Stimulated activated CD8-positive, alpha-beta memory T cell treated with anti-CD3 and anti-CD28 coated beads, Interleukin-12 subunit alpha, Interleukin-12 subunit beta, amount 100 ng/mL, for 24 hours (primary cell): Measurements from ENCODE around the gene DDX50.
"Not testable (repeated sequence)": the region's sequence is repeated elsewhere in the genome, so short reads cannot be mapped to it uniquely, and the experiment has no call there.

ENCODE experiments used
- DNase-seq: peaks from one replicate; pipeline ENCODE4 v3.0.0-alpha.2; 2020; ENCODE audit errors: extremely low read depth

DDX50 gene, protein sequence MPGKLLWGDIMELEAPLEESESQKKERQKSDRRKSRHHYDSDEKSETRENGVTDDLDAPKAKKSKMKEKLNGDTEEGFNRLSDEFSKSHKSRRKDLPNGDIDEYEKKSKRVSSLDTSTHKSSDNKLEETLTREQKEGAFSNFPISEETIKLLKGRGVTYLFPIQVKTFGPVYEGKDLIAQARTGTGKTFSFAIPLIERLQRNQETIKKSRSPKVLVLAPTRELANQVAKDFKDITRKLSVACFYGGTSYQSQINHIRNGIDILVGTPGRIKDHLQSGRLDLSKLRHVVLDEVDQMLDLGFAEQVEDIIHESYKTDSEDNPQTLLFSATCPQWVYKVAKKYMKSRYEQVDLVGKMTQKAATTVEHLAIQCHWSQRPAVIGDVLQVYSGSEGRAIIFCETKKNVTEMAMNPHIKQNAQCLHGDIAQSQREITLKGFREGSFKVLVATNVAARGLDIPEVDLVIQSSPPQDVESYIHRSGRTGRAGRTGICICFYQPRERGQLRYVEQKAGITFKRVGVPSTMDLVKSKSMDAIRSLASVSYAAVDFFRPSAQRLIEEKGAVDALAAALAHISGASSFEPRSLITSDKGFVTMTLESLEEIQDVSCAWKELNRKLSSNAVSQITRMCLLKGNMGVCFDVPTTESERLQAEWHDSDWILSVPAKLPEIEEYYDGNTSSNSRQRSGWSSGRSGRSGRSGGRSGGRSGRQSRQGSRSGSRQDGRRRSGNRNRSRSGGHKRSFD

DNA sequence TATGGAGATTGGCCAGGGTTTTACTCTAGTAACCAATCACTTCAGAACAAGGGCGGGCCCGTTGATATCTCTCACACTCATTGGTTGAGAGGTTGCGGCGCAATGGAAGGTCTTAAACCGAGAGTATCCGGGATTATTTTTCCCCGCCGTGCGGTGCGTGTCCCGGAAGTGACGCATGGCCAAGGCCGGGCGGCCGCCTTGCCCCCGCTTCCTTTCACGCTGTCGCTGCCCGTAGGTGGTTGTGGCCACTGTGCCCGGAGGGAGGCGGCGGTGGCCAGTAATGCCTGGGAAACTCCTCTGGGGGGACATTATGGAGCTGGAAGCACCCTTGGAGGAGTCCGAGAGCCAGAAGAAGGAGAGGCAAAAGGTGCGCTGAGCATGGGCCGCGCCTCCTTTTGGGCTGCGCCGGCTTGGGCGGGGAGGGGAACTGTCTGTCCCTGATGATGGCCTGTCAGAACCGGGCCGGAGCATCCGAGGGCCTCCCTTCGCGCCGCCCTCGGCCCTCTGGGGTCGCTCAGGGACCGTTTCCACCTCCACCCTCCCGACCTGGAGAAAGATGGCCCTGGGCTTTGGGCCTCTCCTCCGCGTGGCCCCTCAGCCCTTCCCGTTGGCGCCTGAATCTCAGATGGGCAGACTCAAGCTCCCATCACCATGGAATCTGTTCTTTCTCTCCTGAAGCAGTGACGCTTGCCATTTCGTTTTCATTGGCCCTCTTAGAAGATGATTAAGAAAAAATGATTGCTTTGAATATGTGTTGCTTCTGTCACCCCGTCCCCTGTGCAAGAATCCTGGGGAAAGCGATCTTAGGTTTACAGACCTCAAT, at the start of gene DDX50:
TSS of gene DDX50 (plus strand) at position 211 of the 823 bp plus-strand sequence. CDS start at position 281, 70 bp downstream.
- DNase-seq, result peak; percentile 87

DNA sequence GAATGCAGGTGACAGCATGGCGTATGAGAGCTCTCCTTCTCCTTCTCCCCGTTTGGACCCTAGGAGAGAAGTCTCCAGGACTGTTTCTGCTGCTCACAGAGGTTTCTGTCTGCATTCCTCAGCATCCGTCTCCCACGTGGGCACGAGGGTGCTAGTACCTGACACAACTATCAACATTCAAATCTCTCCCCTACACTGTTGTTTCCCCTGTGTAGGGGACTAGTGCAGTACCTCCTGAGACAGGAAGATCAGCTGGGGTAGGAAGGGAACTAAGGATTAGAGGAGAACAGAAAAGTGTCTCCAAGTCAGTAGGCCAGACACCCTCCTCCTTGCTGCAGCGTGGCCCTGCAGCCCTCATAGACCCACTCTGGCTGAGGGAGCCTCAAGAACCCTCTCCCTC, 44.8 kb upstream of the DDX50 start:
- DNase-seq, result no peak

DNA sequence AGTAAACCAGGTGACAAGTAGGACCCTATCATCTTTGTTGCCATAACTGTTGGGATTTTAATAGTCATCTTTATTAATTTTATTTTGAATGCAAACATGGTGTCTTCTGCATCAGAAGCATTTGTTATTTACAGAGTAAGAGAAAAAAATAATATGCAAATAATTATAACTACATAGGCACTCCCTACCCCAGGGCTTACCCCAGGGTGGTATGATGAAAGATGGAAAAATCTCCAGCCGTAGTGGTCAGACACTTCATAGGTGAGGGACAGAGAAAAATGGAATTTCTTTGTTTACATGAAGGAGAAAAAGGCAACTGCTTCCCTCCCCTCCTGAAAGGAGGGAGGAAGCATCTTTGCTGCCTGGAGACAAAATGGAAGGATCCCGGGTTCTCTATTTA, 44.1 kb upstream of the DDX50 start:
- DNase-seq, result no peak

DNA sequence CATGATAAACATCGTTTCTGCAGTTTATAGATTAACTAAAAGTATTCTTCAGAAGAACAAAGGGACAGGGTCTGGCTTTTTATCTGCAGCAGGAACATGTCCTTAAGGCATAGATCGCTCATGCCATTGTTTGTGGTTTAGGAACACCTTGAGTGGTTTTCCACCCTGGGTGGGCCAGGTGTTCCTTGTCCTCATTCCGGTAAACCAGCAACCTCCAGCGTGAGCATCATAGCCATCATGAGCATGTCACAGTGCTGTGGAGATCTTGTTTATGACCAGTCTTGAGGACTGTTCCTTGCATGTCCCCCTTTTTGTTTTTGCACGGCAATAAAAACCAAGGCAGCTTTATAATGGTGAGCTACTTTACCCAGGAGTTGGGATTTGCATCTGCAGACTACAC, 39.9 kb upstream of the DDX50 start:
- no peak for DNase-seq

DNA sequence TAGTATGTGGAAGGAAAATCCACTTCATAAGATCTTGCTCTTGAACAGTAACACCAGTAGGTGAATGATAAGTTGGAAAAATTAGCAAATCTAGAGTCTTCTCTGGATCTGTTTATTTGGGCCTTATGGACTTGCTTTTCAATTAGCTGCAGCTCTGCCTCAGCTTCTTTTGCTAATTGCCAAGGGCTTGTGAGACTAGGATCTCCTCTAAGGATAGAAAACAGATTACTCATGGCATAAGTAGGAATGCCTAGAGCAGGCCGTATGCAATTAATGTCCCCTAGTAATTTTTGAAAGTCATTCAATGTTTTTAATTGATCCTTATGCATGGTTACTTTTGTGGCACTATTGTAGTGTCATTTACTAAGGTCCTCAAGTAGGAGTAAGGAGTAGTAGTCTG, 36.5 kb upstream of the DDX50 start:
- DNase-seq, result no peak

DNA sequence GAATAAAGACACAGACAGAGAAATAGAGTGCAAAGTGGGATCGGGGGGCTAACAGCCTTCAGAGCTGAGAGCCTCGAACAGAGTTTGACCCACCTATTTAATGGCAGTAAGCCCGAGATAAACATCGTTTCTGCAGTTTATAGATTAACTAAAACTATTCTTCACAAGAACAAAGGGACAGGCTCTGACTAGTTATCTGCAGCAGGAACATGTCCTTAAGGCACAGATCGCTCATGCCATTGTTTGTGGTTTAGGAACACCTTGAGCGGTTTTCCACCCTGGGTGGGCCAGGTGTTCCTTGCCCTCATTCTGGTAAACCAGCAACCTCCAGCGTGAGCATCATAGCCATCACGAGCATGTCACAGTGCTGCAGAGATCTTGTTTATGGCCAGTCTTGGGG, 32.9 kb upstream of the DDX50 start:
- not testable (repeated sequence) for DNase-seq

DNA sequence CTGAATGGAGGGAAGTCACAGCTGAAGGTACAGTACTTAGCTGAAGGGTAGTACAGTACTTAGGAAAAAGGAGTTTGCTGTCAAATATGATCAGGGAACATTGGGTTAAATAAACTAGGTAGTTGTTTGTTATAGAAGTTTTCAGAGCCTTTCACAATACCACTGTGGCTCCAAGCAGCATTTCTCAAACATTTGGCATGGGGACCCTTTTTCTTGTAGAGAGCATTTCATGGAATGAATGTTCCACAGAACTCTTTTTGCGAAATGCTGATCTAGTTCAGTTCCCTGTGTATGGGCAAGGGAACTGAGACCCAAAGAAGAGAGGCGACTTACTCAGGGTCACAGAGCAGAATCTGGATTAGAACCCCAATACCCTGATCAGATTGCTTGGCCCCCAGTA, 31.5 kb upstream of the DDX50 start:
- no peak for DNase-seq

DNA sequence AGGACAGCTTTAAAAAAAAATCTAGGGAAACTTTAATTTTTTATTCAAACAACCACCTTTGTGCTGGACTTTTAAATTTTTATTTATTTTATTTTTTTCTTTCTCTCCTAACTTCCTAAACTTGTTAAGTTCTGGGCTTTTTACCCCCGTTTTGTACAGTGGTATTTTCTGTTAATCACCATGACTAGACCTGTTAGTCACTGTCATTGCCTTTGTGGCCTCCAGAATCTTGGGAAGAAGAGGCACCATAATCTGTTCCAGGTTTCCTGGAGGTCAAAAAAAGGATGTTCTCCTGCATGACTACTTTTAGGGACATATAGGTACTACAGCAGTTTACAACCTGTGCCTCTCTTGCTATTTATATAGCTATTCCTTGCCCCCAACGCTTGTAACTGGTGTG, 31.1 kb upstream of the DDX50 start:
- no peak for DNase-seq

DNA sequence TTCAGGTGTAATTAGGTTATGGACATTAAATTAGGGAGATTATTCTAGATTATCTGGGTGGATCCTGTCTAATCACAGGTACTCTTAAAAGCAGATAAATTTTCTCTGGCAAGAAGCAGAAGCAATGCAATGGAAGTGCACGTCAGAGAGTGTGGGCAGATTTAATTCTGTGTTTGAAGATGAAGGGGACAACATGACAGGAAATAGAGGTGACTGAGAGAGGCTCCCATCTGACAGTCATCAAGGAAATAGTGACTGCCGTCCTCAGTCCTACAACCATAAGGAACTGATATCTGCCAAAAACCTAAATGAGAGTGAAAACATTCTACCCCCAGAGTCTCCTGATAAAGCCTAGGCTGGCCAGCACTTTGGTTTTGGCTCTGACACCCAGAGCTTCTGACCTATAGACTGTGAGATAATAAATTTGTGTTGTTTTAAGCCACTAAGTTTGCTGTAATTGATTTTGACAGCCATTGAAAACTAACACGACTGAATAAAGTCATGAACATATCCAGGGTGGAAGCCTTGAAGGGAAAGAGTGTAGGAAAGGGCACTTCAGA, 30.5 kb upstream of the DDX50 start:
- no peak for DNase-seq

DNA sequence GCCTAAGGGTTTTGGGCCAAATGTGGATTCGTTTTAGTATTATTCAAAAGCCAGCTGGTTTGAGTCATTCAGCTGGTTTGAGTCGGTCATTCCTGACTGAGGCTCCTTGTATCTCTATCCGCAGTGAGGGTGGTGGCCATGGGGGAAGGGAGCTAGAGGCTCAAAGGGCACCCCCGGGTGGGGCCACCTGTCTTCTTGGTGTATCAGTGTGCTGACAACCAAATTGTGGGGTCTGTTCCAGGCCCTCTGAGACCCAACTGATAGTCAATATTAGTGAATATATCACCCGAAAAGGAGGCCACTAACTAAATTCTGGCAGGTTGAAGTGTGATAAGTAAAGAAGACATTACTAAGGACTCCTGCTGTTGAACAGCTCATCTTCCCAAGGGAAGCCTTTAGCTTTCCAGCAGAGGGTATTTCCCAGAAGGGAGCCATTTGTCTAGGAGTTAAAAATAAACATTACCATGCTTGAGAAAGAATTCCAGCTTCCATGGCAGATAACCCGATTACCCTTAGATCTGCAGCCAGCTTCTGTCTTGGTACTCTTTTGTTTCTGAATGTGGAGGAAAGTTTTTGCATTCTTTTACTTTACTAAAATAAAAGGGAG, 29.9 kb upstream of the DDX50 start:
- DNase-seq, result no peak

DNA sequence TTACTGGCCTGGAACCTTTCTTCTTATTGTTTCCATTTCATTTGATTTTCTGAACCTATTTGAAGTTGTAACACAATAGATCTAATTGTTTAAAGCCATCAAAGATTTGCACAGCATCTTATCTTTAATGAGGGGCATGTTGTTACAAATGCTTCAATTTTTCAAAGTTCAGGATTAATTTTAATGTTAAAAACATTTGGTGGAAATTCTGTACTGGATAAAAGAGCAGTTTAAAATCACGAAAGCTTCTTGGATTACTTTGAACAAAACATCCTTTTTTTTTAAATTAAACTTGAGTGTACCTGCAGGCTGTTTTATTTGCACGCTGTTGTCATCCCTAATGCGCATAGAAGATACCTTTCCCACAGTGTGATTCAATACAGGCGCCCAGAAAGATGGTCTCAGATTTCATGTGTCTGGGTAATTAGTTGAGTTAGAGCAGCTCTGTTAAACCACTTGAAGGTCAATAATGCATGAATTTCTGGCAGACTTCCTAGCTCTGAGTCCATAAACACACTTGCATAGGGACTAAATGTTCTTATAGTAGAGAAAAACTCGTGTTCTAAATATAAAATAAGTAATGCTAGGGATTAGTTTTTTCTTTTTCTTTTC, 29.3 kb upstream of the DDX50 start:
- no peak for DNase-seq

DNA sequence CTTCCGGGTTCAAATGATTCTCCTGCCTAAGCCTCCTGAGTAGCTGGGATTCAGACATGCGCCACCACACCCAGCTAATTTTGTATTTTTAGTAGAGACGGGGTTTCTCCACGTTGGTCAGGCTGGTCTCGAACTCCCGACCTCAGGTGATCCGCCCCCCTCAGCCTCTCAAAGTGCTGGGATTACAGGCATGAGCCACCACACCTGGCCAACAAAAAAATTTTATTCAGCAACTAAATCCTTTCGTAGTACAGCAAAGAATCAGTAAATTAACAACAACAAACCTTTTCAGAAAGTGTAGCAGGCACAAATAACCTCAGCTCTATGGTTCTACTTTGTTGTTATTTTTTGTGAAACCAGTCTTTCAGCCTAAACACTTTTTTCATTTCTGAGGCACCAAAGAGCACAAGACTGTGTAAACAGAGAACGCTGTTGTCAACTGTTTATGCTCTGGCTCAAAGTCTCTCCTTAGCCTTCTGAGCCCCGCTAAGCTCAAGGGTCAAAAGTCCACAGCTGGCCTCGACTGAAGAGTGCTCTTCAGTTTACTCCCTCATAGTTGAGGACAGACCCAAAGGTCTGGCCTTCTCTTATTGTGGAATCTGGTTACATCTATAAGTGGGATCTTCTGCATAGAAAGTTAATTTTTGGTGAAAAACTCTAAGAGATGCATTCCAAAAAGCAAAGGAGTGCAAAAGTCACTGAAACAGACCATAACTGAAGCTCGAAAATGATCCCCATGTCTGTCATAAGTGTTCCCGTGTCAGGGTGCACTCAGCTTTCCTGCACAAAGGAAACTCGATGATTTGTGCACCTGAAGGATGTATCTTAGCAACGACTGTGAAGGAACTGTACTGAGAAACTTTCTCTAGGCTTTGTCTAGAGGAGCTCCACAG, 24.6 kb upstream of the DDX50 start:
- DNase-seq, result no peak

DNA sequence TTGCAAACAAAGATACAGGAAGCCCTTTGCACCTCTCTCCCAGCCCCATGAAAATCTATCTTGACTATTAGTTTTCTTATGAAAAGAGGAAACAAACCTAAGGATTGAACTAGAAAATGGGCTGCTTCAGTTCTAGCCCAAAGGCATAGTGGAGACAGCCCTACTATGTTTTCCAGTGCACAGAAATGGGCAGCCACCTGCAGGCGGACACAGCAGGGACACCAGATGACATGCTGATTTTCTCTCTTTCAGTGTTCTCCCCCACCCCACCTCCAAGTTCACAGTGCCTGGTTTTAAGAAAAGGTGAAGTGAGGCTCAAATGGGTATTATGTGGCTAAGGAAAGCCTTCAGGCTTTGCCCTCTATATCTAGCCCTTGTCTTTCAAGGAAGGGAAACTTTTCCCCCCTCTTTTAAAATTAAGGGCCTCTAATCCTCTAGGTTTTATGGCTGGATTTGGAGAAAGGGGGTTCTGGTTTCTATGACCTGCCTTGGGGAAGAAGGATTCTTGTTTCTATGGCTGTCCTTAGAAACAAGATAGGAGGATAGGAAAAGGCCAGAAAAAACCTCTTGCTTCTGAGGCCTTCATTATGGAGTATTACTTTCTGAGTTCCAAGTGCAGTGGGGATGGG, 23.5 kb upstream of the DDX50 start:
- DNase-seq, result no peak

DNA sequence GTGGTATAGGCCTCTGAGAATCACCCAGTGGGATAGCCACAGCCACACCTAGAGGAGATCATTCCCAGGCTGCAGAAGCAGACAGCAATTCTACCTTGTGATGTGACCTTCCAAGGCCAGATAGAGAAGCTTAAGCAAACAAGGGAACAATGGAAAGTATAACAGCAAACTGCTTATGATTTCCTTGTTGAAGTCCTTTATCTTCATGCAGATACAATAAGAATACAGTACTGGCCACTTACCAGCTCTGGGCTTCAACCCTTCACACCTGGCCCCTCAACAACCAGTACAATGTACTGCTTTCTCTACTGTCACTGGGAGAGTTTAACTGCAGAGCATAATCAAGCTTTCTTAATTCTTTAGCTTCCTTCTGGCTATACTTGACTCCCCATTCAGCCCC, 22.6 kb upstream of the DDX50 start:
- no peak for DNase-seq

DNA sequence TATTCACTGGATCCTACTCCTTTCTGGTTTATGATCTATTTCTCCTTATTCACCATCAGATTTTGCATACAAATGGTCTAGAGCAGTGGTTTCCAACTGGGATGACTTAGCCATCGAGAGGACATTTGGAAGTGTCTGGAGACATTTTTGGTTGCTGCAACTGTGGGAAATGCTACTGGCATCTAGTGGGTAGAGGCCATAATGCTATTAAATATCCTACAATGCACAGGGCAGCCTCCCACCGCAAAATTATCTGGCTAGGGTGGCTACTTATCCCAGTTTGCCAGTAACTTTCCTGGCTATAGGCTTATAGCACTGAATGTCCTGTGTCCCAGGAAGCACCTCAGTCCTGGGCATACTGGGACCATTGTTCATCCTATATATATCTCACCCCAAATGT, 21.5 kb upstream of the DDX50 start:
- DNase-seq, result no peak

DNA sequence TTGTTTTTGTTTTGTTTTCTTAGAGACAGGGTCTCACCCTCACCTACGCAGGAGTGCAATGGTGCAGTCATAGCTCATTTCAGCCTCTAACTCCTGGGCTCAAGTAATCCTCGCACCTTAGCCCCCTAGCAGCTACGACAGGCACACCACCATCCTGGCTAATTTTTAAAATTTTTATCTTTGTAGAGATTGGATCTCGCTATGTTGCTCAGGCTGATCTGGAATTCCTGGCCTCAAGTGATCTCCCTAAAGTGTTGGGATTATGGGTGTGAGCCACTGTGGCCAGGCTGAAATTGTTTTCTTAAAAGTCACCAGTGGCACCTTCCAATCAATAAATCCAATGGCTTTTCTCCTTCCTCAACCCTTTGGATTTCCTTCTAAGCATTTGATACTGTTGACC, 20.9 kb upstream of the DDX50 start:
- no peak for DNase-seq

DNA sequence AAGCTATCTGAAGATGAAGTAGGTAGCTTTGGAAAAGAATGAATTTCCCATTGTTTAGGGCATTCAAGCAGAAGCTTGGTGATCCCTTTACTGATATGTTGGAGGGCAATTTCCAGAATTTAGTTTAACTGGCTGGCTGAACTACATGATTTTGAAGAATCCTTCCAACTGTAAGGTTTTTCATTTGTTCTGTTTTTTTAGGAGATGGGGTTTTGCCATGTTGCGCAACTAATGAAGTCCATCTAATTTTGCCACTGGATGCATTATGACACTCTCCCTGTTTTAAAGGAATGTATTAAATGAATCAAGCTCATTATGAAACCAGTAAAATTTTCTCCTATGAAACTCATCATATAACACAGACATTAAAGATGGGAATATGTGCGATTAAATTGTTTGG, 6.1 kb upstream of the DDX50 start:
- no peak for DNase-seq

DNA sequence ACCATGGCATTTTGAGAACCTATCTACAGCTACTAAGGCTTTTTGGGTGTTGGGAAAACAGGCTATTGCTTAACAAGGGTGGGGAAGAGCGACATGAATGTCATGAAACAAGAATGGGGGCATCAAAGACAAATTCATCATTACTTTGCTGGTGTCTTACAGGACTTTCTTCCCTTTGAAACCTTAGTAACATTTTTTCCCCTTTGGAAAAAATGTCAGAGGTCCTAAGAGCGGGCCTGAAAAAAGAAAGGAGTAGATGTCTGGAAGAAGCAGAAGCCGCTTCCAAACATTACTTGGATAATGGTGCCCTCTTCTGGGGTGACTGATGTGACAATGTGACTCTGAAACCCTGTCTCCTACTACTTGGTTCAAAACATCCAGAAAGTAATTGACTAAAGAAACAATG, 3.8 kb upstream of the DDX50 start:
- no peak for DNase-seq

DNA sequence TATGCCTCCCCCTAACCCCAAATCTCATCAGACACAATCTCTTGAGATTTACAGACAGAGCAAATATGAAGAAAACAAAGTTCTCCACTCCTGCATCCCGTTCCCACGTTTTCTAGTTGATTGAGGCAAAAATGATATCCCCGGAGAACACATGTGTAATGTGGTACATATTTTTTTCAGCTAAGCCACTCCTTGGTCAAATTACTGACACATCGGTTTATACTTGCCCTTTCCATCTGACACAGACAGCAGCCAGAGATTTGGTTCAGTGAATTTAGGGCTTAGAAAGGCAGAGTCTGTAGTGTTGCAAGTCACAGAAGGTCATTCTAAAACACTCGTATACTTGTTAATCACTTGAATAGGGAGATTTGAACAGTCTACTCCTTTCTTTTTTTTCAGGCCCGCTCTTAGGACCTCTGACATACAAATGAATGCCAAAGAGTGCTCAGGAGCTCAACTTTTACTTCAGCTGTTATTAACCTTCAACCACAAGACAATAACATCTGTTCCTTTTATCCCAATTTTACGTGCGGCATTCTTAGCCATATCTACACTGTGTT, 1.8 kb upstream of the DDX50 start:
- no peak for DNase-seq
